ENCODE results near the gene MCUB.

MCUB gene

GRCh38 chr4:109683621-109684253, 123.7 kb downstream of the MCUB start:
- no peak for DNase-seq (ENCODE audit: low read depth)

DNA sequence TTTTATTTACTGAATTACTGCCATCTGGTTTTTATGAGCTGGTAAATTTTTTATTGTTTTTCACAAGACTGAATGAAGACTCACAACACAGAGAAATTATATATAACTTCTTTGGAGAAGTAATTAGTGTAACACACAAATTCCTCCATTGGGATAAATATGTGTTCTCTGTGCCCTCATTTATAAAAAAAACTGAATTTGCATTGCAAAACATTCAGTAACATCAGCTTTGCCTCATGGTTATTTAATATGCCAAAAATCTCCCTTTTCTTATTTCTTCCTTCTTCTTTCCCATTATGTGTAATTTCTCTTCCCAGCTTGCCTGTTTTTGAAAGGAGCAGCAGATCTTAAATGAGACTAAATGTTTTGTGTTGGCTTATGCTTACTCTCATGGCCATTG, 124.7 kb downstream of the MCUB start:
- DNase-seq (ENCODE audit: low read depth) = no peak

- DNase-seq (ENCODE audit: low read depth) = no peak
These were observed 130.8 kb downstream of the MCUB start for GRCh38 chr4:109690690-109691410.

GRCh38 chr4:109691411-109691920, 131.4 kb downstream of the MCUB start:
- DNase-seq (ENCODE audit: low read depth) = no peak

DNA sequence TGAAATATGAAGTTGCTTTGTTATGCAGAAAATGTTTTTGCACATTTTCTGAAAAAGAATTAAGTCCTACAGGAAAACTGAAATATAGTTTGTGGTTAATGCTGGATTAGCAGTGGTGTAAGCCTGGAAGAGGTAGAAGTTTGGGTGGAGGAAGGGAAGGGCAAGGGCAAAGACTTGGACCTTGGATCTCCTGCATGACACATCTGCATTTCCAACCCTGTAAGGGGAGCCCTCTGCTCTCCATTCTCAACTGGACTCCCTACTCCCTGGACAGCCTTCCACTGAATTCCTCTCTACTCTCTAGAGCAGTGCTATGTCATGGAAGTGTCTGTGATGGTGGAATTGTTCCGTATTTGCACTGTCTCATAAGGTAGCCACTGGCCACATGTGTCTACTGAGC, 138.6 kb downstream of the MCUB start:
- DNase-seq (ENCODE audit: low read depth) = no peak

- DNase-seq (ENCODE audit: low read depth) = no peak
These were observed 139.6 kb downstream of the MCUB start for GRCh38 chr4:109699553-109700225.

- no peak for DNase-seq (ENCODE audit: low read depth)
These were observed 141.7 kb downstream of the MCUB start for GRCh38 chr4:109701566-109702410.

- peak; percentile 50 for DNase-seq (ENCODE audit: low read depth)
These were observed 143.1 kb downstream of the MCUB start, which contains the start of gene CASP6 for GRCh38 chr4:109702950-109703663. Gene CASP6, minus strand, starts transcription at chr4:109703445. Its CDS starts 50 bp downstream, at chr4:109703395.

GRCh38 chr4:109703664-109704361, 143.8 kb downstream of the MCUB start:
- no peak for DNase-seq (ENCODE audit: low read depth)

- DNase-seq (ENCODE audit: low read depth) = no peak
These were observed 148.4 kb downstream of the MCUB start for GRCh38 chr4:109708435-109708834.

DNA sequence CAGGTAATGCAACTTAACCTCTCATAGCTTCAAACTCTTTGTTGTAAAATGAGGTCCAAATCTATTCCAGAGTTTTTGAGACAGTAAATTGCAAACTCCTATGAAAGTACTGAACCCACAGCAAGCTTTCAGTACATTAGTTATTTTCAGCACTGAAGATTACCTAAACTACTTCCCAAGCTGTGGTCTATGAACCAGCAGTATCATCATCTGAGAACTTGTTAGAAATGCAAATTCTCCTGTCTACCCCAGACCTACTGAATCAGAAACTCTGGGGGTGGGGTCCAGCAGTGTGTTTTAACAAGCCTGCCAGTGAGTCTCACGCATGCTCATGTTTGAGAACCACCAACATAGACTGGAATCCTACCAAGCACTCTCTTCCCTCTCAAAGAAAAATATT, 148.9 kb downstream of the MCUB start:
- no peak for DNase-seq (ENCODE audit: low read depth)

DNA sequence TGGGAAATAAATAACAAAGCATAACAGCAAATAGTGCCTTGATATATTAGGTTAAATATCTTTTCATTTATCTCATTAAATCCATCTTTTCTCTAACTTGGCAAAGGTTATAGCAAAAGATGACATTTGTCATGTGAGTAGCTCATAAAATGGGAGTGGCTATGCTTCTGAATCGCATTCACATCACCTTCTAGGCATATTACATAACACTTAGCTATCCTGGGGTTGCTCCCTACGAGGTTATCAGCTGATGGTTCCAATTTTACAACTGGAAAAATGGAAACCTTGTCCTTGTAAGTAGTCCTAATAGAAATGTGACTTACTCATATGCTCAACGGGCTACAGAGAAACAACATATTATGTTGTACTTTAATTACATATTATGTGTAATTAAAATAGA, 153.5 kb downstream of the MCUB start:
- DNase-seq (ENCODE audit: low read depth) = no peak

DNA sequence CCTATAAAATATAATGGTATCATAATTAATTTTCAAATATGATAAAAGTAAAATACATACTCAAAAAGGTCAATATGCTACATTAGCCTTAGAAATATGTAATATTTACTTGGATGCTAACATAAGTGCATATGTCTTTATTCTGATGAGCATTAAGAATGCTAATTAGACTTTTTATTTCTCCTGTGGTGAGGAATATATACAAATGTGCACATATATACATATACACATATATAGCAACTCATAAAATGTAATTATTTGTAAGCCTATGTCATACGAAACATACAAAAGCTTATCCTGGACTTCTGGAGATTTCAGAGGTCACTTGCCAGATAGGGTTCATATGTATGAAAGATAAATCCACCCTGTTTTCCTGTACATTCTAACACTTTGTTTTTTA, 158.7 kb downstream of the MCUB start:
- no peak for DNase-seq (ENCODE audit: low read depth)

DNA sequence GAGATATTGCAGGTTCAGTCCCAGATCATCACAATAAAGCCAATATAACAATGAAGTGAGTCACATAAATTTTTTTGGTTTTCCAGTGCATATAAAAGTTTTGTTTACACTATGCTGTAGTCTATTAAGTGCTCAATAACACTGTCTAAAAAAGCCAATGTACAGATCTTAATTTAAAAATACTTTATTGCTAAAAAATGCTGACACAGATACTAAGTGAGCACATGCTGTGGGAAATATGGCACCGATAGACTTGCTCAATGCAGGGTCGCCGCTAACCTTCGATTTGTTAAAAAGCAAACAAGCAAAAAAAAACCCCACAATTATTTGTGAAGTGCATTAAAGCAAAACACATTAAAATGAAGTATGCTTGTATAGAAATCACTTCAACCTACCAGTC, 159.6 kb downstream of the MCUB start:
- DNase-seq (ENCODE audit: low read depth) = no peak

DNA sequence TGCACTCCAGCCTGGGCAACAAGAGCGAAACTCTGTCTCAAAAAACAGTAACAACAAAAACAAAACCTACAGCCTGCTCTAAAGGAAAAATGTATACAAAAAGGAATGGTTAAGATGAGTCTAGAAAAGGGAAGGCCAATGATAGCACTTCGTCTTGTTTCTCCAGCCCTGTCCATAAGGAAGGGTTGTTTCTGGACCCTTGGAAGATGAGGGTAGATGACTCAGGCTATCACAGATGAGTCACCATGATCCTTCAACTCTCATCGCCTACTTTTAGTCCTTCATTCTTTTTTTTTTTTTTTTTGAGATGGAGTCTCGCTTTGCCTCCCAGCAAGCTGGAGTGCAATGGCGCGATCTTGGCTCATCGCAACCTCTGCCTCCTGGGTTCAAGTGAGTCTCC, 161.0 kb downstream of the MCUB start:
- no peak for DNase-seq (ENCODE audit: low read depth)

- DNase-seq (ENCODE audit: low read depth) = no peak
These were observed 162.3 kb downstream of the MCUB start for GRCh38 chr4:109722357-109722756.

GRCh38 chr4:109723110-109723509, 163.1 kb downstream of the MCUB start:
- DNase-seq (ENCODE audit: low read depth) = no peak

GRCh38 chr4:109728385-109728784, 168.3 kb downstream of the MCUB start:
- no peak for DNase-seq (ENCODE audit: low read depth)

DNA sequence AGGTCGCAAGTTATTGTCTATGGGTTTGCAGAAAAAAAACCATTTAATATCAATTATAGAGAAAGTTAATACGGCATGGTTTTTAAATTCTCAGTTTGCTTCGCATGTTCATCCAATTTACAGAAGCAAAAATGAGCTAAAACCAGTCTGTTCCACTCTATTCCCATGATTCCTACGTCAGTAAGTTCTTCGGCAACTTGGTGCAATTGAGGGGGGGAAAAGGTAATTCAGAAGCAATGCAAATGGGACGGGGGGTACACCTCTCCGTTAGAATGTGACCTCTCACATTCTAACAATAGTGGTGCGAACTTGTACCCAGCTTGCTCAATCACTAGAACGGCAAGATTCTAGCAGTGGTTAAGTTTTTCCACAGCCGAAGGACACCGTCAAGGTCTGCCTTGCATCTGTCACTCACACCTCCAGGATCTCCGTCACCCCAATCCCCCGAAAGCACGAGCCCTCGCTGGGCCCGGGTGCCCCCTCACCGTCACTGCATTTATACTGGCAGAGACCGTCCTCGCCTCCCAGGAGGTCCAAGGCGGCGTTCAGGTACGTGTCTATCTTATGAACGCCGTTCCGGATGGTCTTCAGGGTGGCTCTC, 169.2 kb downstream of the MCUB start:
- no peak for DNase-seq (ENCODE audit: low read depth)

All from GM04504 (cell line).